Suprapubic skin (tissue), 3 donors: ENCODE measurements around the gene NAPA.

Experiments used
- CTCF ChIP-seq, 2 donors: fragments of 200-600 bp in 1 of 2; fragments of 450-650 bp in 1 of 2; sonication (generic) in 1 of 2; IDR thresholded peaks; one replicate each; pipeline ENCODE4 v1.5.1; 2016 to 2019; ENCODE audit warnings: antibody characterized with exemption in 2 of 2, mild to moderate bottlenecking in 1 of 2, moderate library complexity in 1 of 2
- POLR2AphosphoS5 ChIP-seq, 3 donors: sonication (generic); formaldehyde crosslinking; IDR thresholded peaks; one replicate each; pipeline ENCODE4 v1.6.1; 2017; ENCODE audit warnings: antibody characterized with exemption in 3 of 3

DNA sequence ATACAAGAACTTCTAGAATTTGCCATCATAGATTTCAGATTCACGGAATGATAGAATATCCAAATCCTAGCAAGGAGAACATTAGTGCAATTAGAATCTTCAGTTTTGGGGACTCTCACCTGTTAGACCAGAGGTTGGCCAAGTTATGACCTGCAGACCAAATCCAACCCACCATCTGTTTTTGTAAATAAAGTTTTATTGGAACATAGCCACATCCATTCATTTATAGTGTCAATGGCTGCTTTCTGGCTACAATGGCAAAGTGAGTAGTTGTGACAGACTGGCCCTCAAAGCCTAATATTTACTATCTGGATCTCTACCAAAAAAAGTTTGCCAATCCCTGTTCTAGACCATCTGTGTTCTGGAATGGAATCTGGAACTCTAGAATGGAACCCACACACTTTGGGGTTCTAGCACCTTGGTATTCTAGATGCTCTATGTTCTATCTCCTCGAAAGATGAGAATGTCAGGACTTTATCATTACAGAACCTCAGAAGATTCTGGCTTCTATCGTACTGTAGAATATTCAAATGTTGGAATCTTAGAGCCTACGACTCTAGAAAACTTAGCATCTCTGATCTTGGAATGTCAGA lies 33.3 kb downstream of the NAPA start:
- TF ChIP-seq CTCF (IDR thresholded peaks at IDR 0.05) = no peak
- TF ChIP-seq POLR2AphosphoS5 (IDR thresholded peaks at IDR 0.05) = no peak
